H1 (cell line): Measurements from ENCODE around the gene TGFBRAP1. TPM values are rescaled to one million over a fixed set of nuclear protein-coding genes. Genes with fewer than 3 reads are reported as not detected.
A peak's percentile ranks its signal among the peaks of the same experiment; 100 is the strongest.

Experiments used
- CEBPB ChIP-seq: IDR thresholded peaks from 2 replicates; pipeline ENCODE4 v1.6.1; 2012; ENCODE audit warnings: low read depth, low read length
- CHD1 ChIP-seq: IDR thresholded peaks from 2 replicates; pipeline ENCODE4 v1.6.1; 2012; ENCODE audit warnings: low read depth, low read length, improper control_type of control experiment
- CTCF ChIP-seq, 3 experiments: IDR thresholded peaks; 1 replicate in 2 of 3; 2 replicates in 1 of 3; pipeline versions ENCODE4 v1.5.1 to v1.6.1; 2011; ENCODE audit warnings: low read length in 3 of 3, mild to moderate bottlenecking in 3 of 3, inconsistent platforms in 2 of 3, low read depth in 1 of 3, moderate library complexity in 1 of 3; ENCODE audit not compliant: insufficient read depth in 1 of 3; ENCODE audit errors: control extremely low read depth in 1 of 3
- E2F6 ChIP-seq: IDR thresholded peaks from 2 replicates; pipeline ENCODE4 v1.6.1; 2012; ENCODE audit warnings: inconsistent platforms
- EZH2 ChIP-seq: fragments of 200-600 bp; sonication (generic); IDR thresholded peaks from 2 replicates; pipeline ENCODE4 v1.7.1; 2012; ENCODE audit warnings: low read depth, mild to moderate bottlenecking, moderate library complexity, low read length, inconsistent platforms; ENCODE audit not compliant: severe bottlenecking
- HDAC6 ChIP-seq: IDR thresholded peaks from one replicate; pipeline ENCODE4 v1.7.1; 2012; ENCODE audit warnings: low read depth, mild to moderate bottlenecking, inconsistent platforms, low read length, moderate library complexity
- JUND ChIP-seq: IDR thresholded peaks from 2 replicates; pipeline ENCODE4 v1.6.1; 2011; ENCODE audit warnings: mild to moderate bottlenecking, improper control_type of control experiment, low read length
- KDM1A ChIP-seq: fragments of 200-600, 300-600 bp; sonication (generic); IDR thresholded peaks from 2 replicates; pipeline ENCODE4 v1.7.1; 2016; ENCODE audit warnings: mild to moderate bottlenecking, low read length, borderline replicate concordance
- KDM4A ChIP-seq: IDR thresholded peaks from one replicate; pipeline ENCODE4 v1.7.1; 2012; ENCODE audit warnings: low read depth, mild to moderate bottlenecking, moderate library complexity, low read length, inconsistent platforms; ENCODE audit not compliant: severe bottlenecking
- NRF1 ChIP-seq: IDR thresholded peaks from 2 replicates; pipeline ENCODE4 v1.6.1; 2011; ENCODE audit warnings: mild to moderate bottlenecking, low read depth, low read length, improper control_type of control experiment
- POLR2AphosphoS5 ChIP-seq: IDR thresholded peaks from 2 replicates; pipeline ENCODE4 v1.6.1; 2011; ENCODE audit warnings: low read depth, low read length
- RXRA ChIP-seq: IDR thresholded peaks from 2 replicates; pipeline ENCODE4 v1.6.1; 2011; ENCODE audit warnings: low read depth, mild to moderate bottlenecking, low read length, moderate library complexity; ENCODE audit not compliant: insufficient read depth
- SIN3A ChIP-seq, 2 experiments: IDR thresholded peaks in 1 of 2; conservative IDR thresholded peaks in 1 of 2; 2 replicates each; pipeline ENCODE4 v1.6.1; 2011 to 2012; ENCODE audit warnings: low read length in 2 of 2, improper control_type of control experiment in 1 of 2, low read depth in 1 of 2, mild to moderate bottlenecking in 1 of 2
- SP1 ChIP-seq: IDR thresholded peaks from 2 replicates; pipeline ENCODE4 v1.6.1; 2011; ENCODE audit warnings: low read depth, low read length
- SRF ChIP-seq: IDR thresholded peaks from 2 replicates; pipeline ENCODE4 v1.6.1; 2011; ENCODE audit warnings: mild to moderate bottlenecking, low read depth, low read length, moderate library complexity
- TAF7 ChIP-seq: optimal IDR thresholded peaks from 2 replicates; pipeline ENCODE3; 2011; ENCODE audit warnings: low read depth, mild to moderate bottlenecking, inconsistent platforms, low read length, moderate library complexity, borderline replicate concordance
- TBP ChIP-seq: IDR thresholded peaks from 2 replicates; pipeline ENCODE4 v1.6.1; 2011; ENCODE audit warnings: low read depth, low read length, improper control_type of control experiment
- USF2 ChIP-seq: IDR thresholded peaks from 2 replicates; pipeline ENCODE4 v1.6.1; 2011; ENCODE audit warnings: low read length, improper control_type of control experiment
- polyA plus RNA-seq, 7 experiments: library from polyadenylated mRNA; depleted of rRNA in 3 of 7; stranded (reverse) in 5 of 7; unstranded in 2 of 7; fragments of >200 nt in 5 of 7; fragments of 200-250 nt in 2 of 7; gene quantifications; 1 replicate in 5 of 7; 2 replicates in 1 of 7; 4 replicates in 1 of 7; pipeline versions ENCODE4 v1.2.1 to v1.2.3, GENCODE V29; 2011 to 2013; ENCODE audit warnings: missing spikeins in 2 of 7, mixed read lengths in 2 of 7
- total RNA-seq: library from RNA; stranded (reverse); fragmentation: NEBNext Ultra II Directional; extraction: Animal tissue kit (Norgen Biotek cat#: 25700); gene quantifications from 2 replicates; pipeline ENCODE4 v1.2.1, GENCODE V29; 2021
- TF ChIP-seq, protein P1 (sequence below): IDR thresholded peaks from 2 replicates; pipeline ENCODE4 v1.6.1; 2011; ENCODE audit warnings: low read depth, mild to moderate bottlenecking, low read length; ENCODE audit not compliant: insufficient read depth

Gene TGFBRAP1
- total and polyA plus RNA-seq, 2 of the 8 experiments (the other 6 are each of a cell fraction or from before 2014, with no cell fraction given) = 11.2 to 20.2 TPM

GRCh38 chr2:105235388-105236059 is 94.0 kb downstream of the TGFBRAP1 start (continued):
- no peak for TF ChIP-seq TAF7
- no peak for TF ChIP-seq NRF1
- TF ChIP-seq SP1 = no peak
- TF ChIP-seq EZH2 = no peak
- TF ChIP-seq E2F6 = no peak
- TF ChIP-seq SRF = no peak
- TF ChIP-seq, protein P1, sequence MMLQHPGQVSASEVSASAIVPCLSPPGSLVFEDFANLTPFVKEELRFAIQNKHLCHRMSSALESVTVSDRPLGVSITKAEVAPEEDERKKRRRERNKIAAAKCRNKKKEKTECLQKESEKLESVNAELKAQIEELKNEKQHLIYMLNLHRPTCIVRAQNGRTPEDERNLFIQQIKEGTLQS = no peak
- TF ChIP-seq HDAC6 = no peak
- TF ChIP-seq CTCF (IDR thresholded peaks at IDR 0.05; ENCODE audit: control extremely low read depth in 1 of 3, insufficient read depth in 1 of 3, low read depth in 1 of 3, low read length in 3 of 3) = peak; percentile 57 to 84 (median 79)
- no peak for TF ChIP-seq KDM4A
- TF ChIP-seq USF2 = no peak
- TF ChIP-seq RXRA = no peak
- no peak for TF ChIP-seq POLR2AphosphoS5
- TF ChIP-seq CHD1 = no peak
- TF ChIP-seq CEBPB = no peak
- no peak for TF ChIP-seq KDM1A
- no peak for TF ChIP-seq SIN3A (conservative IDR thresholded peaks at IDR 0.05 in 1 of 2, IDR thresholded peaks at IDR 0.05 in 1 of 2; ENCODE audit: low read depth in 1 of 2, low read length in 2 of 2)
- no peak for TF ChIP-seq TBP
- TF ChIP-seq JUND = 0 out of 2 replicates have a peak, but pooled peaks have one; percentile 15
